Cortex of kidney (tissue), 1 donor: Measurements from ENCODE around the gene RERG.

Source experiments
- DNase-seq: peaks from one replicate; lab custom pipeline; 2025; lab: John Stamatoyannopoulos, UW

Gene RERG

DNA sequence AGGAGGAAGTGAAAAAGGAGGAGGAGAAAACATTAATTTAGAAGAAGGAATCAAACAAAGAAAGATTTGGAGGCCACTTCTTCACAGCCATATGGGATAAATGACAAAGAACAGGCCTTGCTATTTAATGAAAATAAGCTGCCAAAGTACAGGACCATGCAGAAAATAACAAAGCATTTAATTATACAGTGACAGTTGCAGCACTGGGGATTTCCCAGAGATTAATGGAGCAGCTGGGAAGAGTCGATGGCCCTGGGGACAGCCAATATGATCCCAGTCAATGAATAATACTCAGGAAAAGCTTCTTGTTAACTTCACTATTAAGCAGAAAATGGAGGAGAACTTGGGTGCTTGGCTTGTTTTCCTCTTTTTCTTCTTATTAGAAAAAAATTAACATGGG, 34.6 kb downstream of the RERG start:
- no peak for DNase-seq

DNA sequence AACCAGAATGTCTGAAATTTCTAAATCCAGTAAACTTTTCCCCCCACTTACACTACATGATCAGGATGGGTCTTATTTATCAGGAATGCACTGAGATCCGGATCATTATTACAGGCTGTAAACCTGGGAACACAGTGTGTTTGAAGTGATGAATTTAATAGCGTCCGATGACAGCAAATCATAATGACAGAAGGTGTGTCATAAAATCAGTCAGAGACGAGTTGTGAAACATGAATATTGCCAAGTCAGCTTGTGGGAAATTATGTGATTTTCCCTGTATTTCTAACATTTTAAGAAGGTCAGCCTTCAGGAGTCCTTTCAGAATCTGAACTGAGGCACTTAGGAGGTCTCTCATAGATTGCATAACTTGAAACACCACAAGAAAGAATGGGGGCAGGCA, 36.7 kb downstream of the RERG start:
- DNase-seq = no peak

DNA sequence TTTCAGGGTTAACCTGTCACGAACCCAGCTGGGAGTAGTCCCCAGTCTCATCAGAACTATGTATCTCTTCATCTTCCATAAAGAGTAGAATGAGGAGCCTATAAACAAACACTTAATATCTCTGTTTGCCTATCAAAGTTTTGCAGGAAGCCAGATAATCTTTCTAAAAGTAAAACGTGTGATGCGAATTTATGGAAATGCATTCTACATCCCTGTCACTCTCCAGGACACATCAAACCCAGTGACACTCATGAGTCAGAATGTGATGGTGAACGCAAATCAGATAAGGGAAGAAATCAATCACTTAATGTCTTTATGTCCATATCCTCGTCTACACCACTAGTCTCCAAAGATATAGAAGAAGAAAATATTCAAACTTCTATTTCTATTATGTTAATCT, 37.4 kb downstream of the RERG start:
- no peak for DNase-seq

DNA sequence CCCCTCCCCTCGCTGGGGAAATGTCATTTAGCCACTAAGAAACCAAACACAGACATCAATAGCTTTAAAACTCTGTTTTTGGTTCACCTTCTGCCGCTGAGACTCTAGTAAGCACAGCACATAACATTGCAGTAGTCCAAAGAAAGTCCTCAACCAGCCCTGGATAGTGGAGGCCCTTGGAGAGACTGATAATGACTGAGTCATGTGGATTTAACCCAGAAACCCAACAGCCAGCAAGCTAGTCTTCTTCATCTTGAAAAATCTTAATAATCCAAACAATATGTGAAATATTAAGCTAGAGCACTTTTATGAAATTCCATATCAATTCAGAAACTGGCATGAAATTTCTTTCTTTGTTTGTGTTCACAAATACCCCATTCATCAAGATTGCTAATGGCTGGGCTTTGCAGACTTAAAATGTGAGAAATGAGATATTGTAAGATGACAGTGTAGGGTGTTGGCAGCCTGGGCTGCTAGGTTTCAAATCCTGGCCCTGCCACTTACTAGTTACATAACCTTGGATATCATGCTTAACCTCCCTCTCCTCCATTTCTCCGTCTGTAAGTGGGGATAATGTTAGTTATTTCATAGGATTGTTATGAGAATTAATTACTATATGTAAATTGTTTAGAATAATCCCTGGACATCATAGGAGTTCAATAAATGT, 40.1 kb downstream of the RERG start:
- DNase-seq = no peak

DNA sequence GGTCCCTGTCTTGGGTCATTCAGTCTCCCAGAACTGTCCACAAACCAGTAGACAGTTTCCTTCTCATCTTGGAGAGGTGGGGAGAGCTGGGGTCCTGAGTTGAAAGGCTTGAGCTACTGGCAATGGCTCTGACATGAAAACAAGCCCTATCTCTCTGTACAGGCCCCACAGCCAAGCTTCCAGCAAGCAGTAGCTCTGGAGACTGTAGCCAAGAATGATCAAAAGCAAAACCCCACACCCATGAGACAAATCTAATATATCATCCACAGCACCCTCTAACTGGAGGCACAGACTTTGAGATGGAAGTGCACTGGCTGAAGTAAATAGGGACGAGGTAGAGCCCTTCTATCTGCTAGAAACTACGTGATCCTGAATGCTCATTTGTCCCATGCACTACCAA, 40.9 kb downstream of the RERG start:
- DNase-seq = no peak

DNA sequence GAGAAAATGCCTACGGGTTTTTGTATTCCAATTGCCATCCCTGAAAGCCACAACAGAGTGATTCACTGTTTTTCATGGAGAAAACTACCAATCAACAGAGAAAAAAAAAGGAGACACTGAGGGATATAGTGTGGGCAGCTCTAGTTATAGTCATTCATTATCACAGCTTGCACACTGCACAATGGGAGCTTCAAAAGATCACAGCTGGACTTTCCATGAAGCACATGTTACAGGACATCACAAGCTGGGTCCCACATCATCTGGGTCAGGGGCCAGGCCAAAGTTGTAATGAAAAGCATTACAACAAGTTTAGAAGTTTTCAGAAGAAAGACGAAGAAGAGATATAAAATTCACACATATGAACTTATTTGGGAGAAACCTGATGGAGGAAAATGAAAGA, 41.5 kb downstream of the RERG start:
- no peak for DNase-seq

DNA sequence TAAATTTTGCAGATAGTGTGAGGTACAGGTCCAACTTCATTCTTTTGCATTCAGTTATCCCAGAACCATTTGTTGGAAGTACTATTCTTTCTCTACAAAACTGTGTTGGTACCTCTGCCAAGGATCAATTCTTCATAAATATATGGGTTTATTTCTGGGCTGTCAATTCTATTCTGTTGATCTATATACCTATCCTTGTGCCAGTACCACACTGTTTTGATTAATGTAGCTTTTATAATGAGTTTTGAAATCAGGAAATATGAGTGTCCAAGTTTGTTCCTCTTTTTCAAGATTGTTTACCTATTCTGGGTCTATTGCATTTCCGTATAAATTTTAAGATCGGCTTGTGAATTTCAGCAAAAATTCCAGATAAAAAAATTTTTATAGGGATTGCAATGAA, 48.1 kb downstream of the RERG start:
- DNase-seq = no peak

DNA sequence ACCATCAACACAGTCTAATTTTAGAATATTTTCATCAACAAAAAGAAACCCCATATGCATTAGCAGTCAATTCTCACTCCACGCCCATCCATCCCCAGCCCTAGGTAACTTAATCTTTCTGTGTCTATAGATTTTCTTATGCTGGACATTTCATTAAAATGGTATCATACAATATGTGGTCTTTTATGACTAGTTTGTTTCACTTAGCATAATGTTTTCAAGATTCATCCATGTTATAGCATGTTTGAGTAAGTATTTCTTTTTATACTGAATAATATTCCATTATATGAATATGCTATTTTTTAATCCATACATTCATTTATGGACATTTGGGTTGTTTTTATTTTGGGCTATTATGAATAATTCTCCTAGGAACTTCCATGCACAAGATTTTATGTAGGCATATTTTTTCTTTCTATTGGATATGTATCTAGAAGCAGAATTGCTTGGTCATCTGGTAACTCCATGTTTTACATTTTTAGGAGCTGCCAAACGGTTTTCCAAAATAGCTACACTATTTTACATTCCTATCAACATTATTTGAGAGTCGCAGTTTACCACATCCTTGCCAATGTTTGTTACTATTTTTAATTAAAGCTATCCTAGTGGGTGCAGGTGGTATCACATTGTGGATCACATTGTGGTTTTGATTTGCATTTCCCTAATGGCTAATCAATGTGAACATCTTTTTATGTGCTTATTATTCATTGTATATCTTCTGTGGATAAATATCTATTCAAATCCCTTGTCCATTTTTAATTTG, 49.0 kb downstream of the RERG start:
- no peak for DNase-seq

DNA sequence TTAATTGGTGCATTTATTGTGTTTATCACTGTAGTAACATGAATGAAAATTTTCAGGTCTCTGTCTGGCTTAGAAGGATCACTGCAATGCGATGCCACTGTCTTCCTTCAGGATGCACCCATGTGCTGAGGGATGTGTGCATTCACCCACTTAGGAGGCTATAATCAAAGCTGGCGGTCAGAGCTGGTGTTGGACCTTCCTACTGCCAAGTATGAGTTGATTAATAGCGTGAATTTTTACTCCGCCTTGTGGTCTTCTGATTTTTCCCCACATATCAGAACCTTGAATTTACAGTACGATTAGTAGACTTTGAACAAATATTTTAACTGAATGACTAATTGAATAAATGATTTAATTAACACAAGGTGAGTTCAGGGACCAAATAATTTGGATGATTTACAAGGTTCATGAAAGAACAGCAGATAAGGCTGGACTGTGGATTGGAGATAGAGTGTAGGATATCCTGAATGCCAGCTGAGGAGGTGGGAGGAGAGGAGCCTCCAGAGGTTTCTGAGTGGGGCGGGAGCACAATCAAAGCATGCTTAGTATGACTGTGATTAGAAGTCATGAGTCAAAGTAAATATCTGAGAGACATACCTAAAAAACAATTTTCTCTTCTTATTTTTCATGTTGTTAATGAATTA, 50.1 kb downstream of the RERG start:
- DNase-seq = no peak

DNA sequence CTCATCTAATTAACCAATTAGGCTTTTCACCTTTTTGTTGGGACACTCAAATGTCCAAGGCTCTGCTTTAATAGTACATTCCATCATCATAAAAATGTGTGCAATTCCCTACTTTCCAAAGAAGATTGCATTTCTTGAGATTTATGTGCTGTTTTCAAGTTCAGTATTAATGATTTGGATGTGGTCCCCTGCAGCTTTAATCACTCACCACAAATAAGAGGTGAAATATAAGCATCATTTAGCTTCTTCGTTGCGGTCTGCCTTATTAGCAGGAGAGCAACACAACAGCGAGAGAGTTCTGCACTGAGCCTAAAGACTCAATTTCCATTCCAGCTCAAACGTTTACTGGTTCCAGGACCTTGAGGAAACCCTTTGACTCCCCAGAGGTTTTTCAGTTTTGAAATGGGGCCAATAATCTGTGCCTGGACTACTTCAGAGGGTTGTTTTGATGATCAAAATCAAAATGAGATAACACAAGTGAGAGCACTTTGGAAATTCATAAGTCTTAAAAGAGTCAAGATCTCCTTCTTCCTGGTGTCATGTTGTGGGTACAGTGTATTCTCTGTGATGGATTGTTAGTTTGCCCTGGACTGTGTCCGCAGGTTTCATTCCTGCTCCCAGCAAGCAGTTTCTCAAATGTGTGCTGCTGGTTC, 53.1 kb downstream of the RERG start:
- DNase-seq = no peak

DNA sequence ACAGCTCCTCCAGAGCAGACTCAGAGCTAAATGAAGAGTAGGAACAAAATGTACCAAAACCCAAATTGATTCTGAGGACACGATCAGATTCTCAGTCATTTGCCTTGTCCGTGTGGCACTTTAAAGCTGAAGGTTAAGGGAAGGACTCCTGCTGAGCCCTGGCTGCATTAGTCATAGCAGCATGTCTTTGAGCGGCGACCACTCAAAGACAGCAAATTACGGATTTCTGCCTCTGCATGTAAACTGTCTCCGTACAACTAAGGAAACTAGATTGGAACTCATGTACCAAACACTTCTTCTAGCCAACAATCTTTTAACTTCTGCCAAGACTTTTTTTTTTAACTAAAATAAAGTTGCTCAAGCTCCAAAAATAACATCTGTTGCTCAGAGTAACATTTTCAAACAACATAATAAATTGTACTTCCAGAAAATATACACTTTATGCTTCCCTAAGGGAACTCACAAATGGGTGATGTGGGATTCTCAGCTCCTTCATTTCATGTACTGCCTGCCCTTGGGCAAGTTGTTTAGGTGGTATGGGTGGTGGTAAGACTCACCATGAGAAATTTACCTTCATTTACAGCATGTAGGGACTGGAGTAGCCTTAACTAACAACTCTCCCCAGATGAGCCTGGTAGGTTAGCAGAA, 56.1 kb downstream of the RERG start:
- DNase-seq = no peak

DNA sequence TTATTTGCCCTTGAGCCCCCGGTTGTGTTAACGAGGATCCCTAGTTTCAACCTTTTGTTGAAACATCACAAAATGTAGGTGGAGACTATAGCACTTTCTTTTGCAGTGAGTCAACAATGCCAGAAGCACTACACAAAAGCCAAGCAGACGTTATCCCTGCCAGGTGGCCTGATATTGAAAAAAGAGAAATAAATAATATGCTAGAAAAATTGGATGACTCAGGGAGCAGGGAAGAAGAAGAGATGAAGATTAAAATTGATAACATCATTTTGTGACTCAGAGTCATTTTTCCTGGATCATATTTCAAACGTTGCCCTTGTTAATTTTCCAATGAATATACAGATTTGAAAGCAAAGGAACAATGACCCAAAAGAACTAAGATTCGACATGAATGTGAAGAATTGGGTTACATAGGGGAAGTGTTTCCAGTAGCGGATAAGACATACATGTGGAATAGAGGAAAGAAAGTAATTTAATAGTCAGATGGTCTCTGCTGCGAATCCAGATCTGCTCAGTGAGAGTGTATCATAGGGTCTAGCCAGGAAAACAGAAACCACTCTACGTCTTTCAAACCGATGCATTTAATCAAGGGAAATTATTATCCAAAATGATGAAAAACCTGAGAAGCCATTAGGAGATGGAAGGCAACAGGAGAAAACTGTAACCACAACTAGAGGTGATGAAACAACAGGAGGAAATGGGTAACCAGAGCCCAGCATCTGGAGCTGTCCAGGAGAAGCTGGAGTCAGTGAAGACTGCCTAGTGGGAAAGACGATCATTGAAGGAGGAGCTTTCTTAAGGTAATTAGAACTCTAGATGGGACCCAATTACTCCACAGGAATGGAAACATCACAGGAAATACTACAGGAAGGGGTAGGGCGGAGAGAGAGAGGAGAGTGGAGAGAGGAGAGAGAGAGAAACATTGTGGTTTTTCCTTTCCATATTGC, 57.9 kb downstream of the RERG start:
- DNase-seq = no peak

DNA sequence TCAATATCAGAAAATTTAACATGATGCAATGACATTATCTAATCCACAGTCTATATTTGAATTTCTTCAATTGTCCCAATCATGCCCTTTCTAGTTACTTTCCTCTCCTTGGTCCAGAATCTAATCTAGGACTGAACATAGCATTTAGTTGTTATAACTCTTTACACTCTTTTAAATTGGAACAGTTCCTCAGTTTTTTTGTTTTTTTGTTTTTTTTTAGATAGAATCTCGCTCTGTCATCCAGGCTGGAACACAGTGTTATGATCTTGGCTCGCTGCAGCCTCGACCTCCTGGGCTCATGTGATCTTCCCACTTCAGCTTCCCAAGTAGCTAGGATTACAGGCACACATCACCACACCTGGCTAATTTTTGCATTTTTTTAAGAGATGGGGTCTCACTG, 63.1 kb downstream of the RERG start:
- no peak for DNase-seq

DNA sequence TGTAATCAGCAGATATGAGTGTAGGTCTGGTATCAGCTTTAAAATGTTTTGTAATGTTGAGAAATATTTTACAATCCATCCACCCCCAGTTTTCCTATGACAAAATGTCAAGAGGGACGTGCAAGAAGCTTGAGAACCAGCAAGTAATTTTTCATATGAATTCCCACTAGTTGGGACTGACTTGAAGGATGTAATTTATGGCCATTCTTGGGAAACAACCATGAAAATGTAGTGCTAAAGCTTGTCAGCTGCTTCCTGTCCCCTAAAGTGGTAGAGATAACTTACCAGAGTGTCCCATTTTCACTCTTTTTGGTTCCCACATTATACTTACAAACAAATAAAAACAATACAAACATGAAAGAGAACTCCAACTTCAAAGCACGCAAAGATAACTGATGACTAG, 63.9 kb downstream of the RERG start:
- no peak for DNase-seq

DNA sequence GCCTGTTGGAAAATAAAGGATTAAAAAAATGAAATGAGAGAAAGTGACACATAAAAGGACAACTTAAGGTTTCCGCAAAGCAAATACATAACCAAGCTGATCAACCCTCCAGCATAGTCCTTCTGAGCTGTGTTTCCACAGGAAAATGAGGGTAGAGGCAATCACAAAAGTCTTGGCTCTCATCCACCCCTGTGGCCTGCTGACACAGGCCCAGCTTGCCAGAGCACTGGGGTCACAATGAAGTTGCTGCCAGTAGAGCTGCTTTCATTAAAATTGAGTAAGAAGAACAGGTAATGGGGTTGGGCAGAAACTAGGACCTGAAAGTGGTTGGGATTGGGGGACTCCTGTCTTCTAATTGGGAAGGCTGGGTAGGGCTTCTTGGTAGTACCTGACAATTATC, 65.9 kb downstream of the RERG start:
- no peak for DNase-seq

DNA sequence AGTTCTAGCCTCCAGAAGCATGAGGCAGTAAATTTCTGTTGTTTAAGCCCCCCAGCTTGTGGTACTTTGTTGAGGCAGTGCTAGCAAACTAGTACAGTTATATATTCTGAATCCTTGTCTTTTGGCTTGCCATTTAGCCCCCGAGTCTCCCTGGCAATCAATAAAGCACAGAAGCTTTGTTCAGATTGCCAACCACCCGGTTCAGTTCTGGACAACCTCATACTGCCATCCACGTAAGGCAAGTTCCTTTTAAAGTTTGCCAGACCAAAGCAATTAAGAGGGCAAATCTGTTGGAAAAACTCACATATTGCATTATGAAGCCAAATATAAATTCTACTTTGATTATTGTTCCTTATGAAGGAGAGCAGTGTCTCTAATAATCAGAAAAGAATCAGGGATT, 67.1 kb downstream of the RERG start:
- DNase-seq = no peak

DNA sequence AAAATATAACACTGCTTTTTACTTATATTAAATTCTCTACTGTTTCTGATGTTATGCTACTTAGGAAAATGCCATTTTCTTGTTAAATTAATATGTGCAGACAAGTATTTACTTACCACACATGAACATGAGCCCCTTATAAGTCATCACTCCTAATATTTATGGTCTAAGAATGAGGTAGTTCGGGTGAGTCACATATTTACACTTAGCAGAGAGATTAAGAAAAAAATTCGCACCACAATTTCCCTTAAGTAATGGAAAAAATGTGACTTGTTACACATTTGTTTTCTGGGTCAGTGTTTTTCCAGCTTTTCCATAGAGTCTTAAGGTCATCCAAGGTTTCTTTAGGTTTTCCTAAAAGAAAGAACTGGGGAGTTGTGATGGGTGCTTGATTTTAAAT, 68.3 kb downstream of the RERG start:
- no peak for DNase-seq

DNA sequence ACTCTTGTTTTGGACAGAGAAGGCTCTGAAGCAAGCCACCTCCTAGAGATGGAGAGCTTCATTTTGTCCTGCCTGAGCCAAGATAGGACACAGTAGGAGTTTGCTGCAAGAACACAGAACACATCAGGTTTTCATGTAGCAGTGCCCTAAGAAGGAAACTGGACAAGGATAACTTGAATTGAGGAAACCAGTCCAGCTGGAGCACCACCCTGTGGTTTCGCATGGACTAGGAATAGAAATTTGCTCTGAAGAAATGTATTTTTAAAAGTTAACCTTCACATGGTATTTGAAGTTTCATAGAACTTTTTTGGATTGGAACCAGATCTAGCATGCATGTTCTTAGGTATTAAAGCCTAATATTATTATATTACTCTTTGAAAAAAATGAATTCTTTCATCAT, 68.8 kb downstream of the RERG start:
- no peak for DNase-seq

DNA sequence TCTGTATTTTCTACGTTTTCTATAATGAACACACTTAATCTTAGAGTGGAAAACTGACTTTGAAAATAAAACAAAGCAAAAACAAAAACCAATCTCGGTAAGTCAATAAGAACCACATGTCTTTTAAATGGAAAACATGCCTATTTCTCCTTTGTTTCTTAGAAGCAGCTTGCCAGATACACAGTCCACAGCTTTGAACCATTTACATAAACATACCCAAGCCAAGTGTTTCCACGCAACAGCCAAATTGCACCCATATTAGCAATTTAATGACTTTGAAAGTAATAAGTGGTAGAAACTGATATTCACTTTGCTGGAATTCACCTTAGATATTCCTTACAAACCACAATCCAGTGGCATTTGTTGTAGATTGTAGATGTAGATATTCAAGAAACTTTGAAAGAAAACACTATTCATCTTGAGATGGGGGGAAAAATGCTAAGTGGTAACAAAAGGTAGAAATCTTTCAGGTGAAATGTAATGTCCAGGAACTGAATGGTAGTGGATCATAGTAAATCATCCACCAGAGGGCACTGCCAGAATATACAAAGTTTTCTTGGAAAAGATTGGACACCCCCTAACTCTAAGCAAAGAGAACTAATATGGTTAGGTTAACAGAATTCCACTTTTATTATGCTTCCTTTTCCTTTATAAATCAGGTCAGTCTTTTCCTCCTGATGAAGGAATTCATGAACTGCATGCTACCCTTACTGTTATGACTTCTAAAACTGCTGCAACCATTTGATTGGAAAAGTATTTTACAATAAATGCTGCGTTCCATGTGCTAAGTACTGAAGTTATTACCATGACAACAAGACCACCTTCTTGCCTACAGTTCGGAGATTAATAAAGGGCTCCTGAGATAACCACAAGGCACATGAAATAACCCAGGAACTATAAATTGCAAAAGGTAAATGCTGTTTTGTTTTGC, 69.8 kb downstream of the RERG start:
- DNase-seq = no peak

DNA sequence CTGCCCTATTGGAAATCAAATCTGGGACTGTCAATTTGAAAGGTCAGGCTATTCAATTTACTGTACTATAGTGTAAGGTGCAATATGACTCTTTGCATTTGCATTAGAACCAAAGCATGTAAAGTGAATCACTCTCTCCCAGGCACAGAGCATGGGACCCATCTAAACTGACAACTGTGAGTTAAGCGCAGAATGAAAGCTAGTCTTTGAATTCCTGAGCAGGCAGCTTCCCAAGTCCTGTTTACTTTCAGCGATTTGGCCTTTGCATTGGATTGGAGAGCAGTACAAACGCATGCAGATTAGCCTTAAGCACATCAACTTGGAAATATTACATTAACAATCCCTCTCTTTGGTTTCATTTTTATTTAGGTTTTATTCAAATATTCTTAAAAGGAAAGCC, 74.6 kb downstream of the RERG start:
- DNase-seq = no peak
